CD4-positive, CD25-positive, alpha-beta regulatory T cell (primary cell): Measurements from ENCODE around the gene CST2. TPM values are rescaled to one million over a fixed set of nuclear protein-coding genes. Genes with fewer than 3 reads are reported as not detected.
"Not testable (repeated sequence)": the region's sequence is repeated elsewhere in the genome, so short reads cannot be mapped to it uniquely, and the experiment has no call there.

Experiments
- ATAC-seq, 2 donors: fragments of 150-1000 bp; cut with Tn5 transposase; one replicate each; pipeline ENCODE4 v1.10.0; 2021; ENCODE audit warnings: low read depth in 2 of 2, moderate number of reproducible peaks in 2 of 2, moderate library complexity in 1 of 2
- DNase-seq, 3 donors: peaks; one replicate each; pipeline versions ENCODE4 v3.0.0 to v3.0.0-alpha.2; 2012 to 2022; ENCODE audit warnings: mixed read lengths in 1 of 3
- H3K27ac ChIP-seq: one replicate; pipeline ENCODE4 v1.7.0; 2013; ENCODE audit warnings: mild to moderate bottlenecking, low read length; ENCODE audit not compliant: insufficient read depth, poor library complexity, severe bottlenecking
- H3K27me3 ChIP-seq: one replicate; pipeline ENCODE4 v1.7.0; 2013; ENCODE audit warnings: low read length; ENCODE audit not compliant: control insufficient read depth, insufficient read depth
- H3K36me3 ChIP-seq: one replicate; pipeline ENCODE4 v1.7.0; 2013; ENCODE audit warnings: mild to moderate bottlenecking, low read length, moderate library complexity; ENCODE audit not compliant: control insufficient read depth, insufficient read depth
- H3K4me1 ChIP-seq: 2 replicates; pipeline ENCODE4 v1.7.0; 2013; ENCODE audit warnings: mild to moderate bottlenecking, low read length; ENCODE audit not compliant: insufficient read depth, control insufficient read depth, poor library complexity, severe bottlenecking
- H3K4me3 ChIP-seq: one replicate; pipeline ENCODE4 v1.7.0; 2013; ENCODE audit warnings: low read depth, mild to moderate bottlenecking, low read length, moderate library complexity
- H3K9me3 ChIP-seq, 2 experiments: 1 replicate in 1 of 2; 2 replicates in 1 of 2; pipeline ENCODE4 v1.7.0; 2013; ENCODE audit warnings: low read length in 2 of 2, mild to moderate bottlenecking in 1 of 2, moderate library complexity in 1 of 2; ENCODE audit not compliant: control insufficient read depth in 2 of 2
- H3K27ac Mint-ChIP-seq, 3 donors: one replicate each; pipeline ENCODE4 v1.8.0; 2020 to 2022; ENCODE audit warnings: mild to moderate bottlenecking in 3 of 3, mixed read lengths in 3 of 3, moderate library complexity in 2 of 3
- H3K27me3 Mint-ChIP-seq: one replicate; pipeline ENCODE4 v1.8.0; 2022; ENCODE audit warnings: mild to moderate bottlenecking, mixed read lengths
- H3K36me3 Mint-ChIP-seq: one replicate; pipeline ENCODE4 v1.8.0; 2020; ENCODE audit warnings: mixed read lengths
- H3K4me1 Mint-ChIP-seq, 4 donors: one replicate each; pipeline ENCODE4 v1.8.0; 2020 to 2022; ENCODE audit warnings: mixed read lengths in 4 of 4, mild to moderate bottlenecking in 1 of 4
- H3K4me3 Mint-ChIP-seq, 4 donors: one replicate each; pipeline ENCODE4 v1.8.0; 2020 to 2022; ENCODE audit warnings: mild to moderate bottlenecking in 4 of 4, mixed read lengths in 4 of 4, moderate library complexity in 3 of 4
- H3K9me3 Mint-ChIP-seq, 7 donors: one replicate each; pipeline ENCODE4 v1.8.0; 2020 to 2022; ENCODE audit warnings: mixed read lengths in 7 of 7, mild to moderate bottlenecking in 3 of 7, moderate library complexity in 2 of 7
- polyA plus RNA-seq, 4 donors: library from polyadenylated mRNA; unstranded; fragments of 300-500 nt; fragmentation: Illumina TruSeq; gene quantifications; one replicate each; pipeline ENCODE4 v1.2.3, GENCODE V29; 2021
- total RNA-seq: library from RNA; stranded (reverse); gene quantifications from one replicate; pipeline ENCODE4 v1.2.3, GENCODE V29; 2022

The CST2 gene
- total and polyA plus RNA-seq, 5 donors from 2014 or later: not detected

DNA sequence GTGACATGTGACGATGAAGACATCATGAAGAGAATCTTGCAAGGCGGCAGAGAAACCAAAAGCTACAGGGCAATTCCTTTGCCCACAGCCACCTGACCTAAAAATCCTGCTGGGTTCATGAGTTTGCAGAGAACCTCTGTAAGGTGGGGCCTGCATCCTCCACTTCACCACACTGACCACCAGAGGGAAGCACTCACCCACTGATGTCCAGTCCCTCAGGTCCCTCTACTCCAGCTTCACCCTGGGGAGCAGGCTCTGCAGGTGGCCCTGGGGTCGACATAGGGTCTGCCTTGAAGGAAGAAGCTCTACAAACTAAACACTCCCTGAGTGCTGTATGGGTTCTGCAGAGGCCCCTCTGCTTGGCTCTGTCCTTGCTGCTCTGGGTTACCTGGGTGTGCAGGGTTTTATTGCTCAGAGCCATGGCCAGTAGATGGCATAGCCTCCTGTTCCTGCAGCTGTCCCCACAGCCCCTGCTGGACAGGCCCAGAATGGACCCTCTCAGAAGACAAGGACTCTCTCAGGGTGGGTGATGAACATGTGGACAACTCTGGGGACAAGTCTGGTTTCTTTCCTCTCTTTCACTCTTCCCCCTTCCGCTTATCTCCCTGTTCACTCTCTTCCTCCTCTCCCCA lies 27.2 kb downstream of the CST2 start:
- not testable (repeated sequence) for H3K27me3 Mint-ChIP-seq, H3K36me3 Mint-ChIP-seq
- peak in 1 of 3 donors; percentile 20 for DNase-seq

DNA sequence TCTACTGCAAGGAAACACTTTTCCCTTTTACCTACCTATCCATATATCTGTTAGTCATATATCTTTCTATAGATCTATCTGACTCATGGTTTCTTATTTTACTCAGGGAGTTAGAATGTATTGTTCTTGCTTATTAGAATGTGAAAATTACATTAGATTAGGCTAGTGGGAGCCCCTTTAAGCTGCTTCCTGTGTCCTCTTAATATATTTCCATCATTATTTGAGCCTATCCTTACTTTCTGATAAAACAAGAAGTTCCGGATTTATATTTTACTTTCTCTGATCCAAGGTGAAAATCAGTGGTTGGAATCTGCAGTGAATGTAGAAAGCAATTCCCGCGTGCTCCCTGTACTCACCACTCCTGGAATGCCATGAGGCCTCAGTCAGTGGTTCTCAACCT lies 31.0 kb downstream of the CST2 start:
- H3K4me3 Mint-ChIP-seq: no peak overlapping the region
- DNase-seq (no peak), ATAC-seq (no peak)
- Histone ChIP-seq H3K27me3 (no peaks in the 10 kb centered on the region), H3K27ac (no peak overlapping the region), H3K4me1 (no peaks in the 10 kb centered on the region), H3K36me3 (no peaks in the 10 kb centered on the region), H3K9me3 (no peaks in the 10 kb centered on the region), H3K4me3 (no peak overlapping the region)
- no peak overlapping the region for H3K27ac Mint-ChIP-seq
- H3K36me3 Mint-ChIP-seq: no peaks in the 10 kb centered on the region
- peaks cover 5% of the 10 kb centered on the region for H3K27me3 Mint-ChIP-seq
- no peaks in the 10 kb centered on the region for H3K9me3 Mint-ChIP-seq
- no peaks in the 10 kb centered on the region for H3K4me1 Mint-ChIP-seq

More for the DNA sequence above, 27.2 kb downstream of the CST2 start:
- H3K36me3 ChIP-seq, ATAC-seq, H3K4me1 ChIP-seq, H3K27ac ChIP-seq, H3K9me3 Mint-ChIP-seq, H3K27me3 ChIP-seq, H3K4me3 ChIP-seq, H3K4me1 Mint-ChIP-seq, H3K27ac Mint-ChIP-seq, H3K4me3 Mint-ChIP-seq, H3K9me3 ChIP-seq: not testable (repeated sequence)

DNA sequence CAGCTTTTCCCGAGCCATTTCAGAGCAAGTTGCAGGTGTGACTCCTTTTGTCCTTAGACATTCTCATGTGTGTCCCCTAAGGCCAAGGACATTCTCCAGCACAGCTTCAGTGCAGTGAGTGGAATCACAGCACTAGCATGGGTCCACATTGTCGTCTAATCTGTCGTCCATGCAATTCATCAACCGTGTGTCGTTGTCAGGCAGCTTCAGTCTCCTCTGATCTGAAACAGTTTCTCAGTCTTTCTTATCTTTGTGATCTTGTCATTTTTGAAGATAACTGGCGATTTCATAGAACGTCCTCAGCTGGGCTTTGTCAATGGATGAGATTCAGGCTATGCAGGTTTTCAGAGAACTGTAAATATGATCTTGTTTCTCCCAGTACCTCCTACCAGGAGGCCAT lies 31.7 kb downstream of the CST2 start:
- no peaks in the 10 kb centered on the region for H3K9me3 Mint-ChIP-seq
- Histone ChIP-seq H3K4me1 (no peaks in the 10 kb centered on the region), H3K4me3 (no peak overlapping the region), H3K9me3 (no peaks in the 10 kb centered on the region), H3K27ac (no peak overlapping the region), H3K36me3 (no peaks in the 10 kb centered on the region), H3K27me3 (no peaks in the 10 kb centered on the region)
- H3K36me3 Mint-ChIP-seq: no peaks in the 10 kb centered on the region
- no peak overlapping the region for H3K27ac Mint-ChIP-seq
- peaks cover 5% of the 10 kb centered on the region for H3K27me3 Mint-ChIP-seq
- DNase-seq (no peak), ATAC-seq (no peak)
- H3K4me1 Mint-ChIP-seq: no peaks in the 10 kb centered on the region
- H3K4me3 Mint-ChIP-seq: no peak overlapping the region

DNA sequence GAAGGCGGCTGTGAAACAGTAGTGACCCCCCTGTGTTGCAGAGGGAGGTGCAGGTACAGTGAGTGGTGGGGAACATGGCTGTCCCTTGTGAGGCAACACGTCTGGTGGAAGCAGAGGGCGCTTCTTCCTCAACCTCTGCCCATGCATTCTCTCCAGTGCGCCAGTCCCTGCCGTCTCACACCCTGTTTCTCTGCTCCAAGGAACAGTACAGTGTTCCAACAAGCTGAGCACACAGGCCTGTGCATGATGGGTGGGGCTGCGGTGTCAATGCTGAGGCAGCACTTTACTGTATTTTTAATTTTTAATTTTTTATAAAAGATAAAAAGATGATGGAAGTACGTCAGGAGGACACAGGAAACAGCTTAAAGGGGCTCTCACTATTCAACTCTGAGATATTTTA lies 32.5 kb downstream of the CST2 start:
- no peak overlapping the region for H3K27ac Mint-ChIP-seq
- ATAC-seq (no peak), DNase-seq (no peak)
- H3K9me3 ChIP-seq: no peaks in the 10 kb centered on the region
- H3K9me3 Mint-ChIP-seq: no peaks in the 10 kb centered on the region
- H3K27me3 ChIP-seq: no peaks in the 10 kb centered on the region
- H3K27me3 Mint-ChIP-seq: peaks cover 5% of the 10 kb centered on the region
- H3K27ac ChIP-seq: no peak overlapping the region
- no peaks in the 10 kb centered on the region for H3K36me3 Mint-ChIP-seq
- no peak overlapping the region for H3K4me3 ChIP-seq
- no peaks in the 10 kb centered on the region for H3K4me1 ChIP-seq
- no peaks in the 10 kb centered on the region for H3K36me3 ChIP-seq
- no peaks in the 10 kb centered on the region for H3K4me1 Mint-ChIP-seq
- no peak overlapping the region for H3K4me3 Mint-ChIP-seq

DNA sequence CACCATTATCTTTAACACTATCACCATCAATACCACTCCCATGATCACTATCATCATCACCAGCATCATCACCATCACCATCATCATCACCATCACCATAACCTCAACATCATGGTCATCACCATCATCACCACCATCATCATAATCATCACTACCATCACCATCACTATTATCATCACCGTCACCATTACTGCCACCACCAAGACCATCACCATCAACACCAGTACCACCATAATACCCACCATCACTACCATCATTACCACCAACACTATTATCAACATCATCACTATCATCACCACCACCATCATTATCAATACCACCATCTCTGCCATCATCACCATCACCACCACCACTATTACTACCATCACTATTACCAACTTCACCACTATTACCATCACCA lies 43.1 kb downstream of the CST2 start:
- no peaks in the 10 kb centered on the region for H3K27me3 Mint-ChIP-seq
- no peaks in the 10 kb centered on the region for H3K4me1 Mint-ChIP-seq
- ATAC-seq (no peak), DNase-seq (no peak)
- Histone ChIP-seq H3K27ac (no peak overlapping the region), H3K4me3 (no peak overlapping the region), H3K36me3 (no peaks in the 10 kb centered on the region), H3K27me3 (no peaks in the 10 kb centered on the region), H3K4me1 (no peaks in the 10 kb centered on the region), H3K9me3 (no peaks in the 10 kb centered on the region)
- peaks cover 0 to 1% (median 0%) of the 10 kb centered on the region in 7 donors for H3K9me3 Mint-ChIP-seq
- no peaks in the 10 kb centered on the region for H3K36me3 Mint-ChIP-seq
- no peak overlapping the region for H3K27ac Mint-ChIP-seq
- H3K4me3 Mint-ChIP-seq: no peak overlapping the region

DNA sequence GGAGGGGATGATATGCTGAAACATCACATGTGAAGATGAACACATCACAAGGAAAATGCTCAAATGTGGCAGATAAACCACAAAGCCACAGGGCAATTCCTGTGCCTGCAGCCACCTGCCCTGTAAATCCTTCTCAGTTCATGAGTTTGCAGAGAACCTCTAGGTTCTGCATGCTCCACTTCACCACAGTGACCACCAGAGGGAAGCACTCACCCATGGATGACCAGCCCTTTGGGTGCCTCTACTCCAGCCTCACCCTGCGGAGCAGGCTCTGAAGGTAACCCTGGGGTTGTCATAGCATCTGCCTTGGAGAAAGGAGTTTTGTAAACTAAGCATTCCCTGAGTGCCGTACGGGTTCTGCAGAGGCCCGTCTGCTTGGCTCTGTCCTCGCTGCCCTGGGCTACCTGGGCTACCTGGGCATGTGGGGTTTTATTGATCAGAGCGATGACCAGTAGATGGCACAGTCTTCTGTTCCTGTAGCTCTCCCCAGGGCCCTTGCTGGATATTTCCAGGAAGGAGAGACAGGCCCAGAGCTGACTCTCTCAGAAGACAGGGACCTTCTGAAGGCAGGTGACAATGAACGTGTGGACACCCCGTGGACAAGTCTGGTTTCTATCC lies 44.1 kb downstream of the CST2 start:
- no peak for ATAC-seq
- H3K27me3 ChIP-seq: no peaks in the 10 kb centered on the region

DNA sequence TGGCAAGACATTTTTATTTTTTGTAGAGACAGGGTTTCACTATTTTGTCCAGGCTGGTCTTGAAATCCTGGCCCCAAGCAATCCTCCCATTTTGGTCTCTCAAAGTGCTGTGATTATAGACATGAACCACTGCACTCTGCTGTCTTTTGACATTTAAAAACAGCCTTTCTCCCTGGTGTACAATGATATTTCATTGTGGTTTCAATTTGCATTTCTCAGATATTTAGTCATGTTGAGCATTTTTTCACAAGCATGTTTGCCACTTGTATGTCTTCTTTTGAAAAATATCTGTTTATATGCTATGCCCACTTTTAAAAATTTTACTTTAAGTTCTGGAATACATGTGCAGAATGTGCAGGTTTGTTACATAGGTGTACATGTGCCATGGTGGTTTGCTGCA lies 47.9 kb downstream of the CST2 start:
- H3K27ac Mint-ChIP-seq, H3K4me1 ChIP-seq, H3K36me3 ChIP-seq, H3K4me3 Mint-ChIP-seq, H3K27ac ChIP-seq, DNase-seq, H3K27me3 Mint-ChIP-seq, H3K4me1 Mint-ChIP-seq, H3K4me3 ChIP-seq, H3K36me3 Mint-ChIP-seq, H3K9me3 Mint-ChIP-seq, H3K9me3 ChIP-seq, ATAC-seq, H3K27me3 ChIP-seq: not testable (repeated sequence)

More for the DNA sequence above, 44.1 kb downstream of the CST2 start:
- Mint-ChIP-seq H3K27ac (no peak overlapping the region), H3K36me3 (no peaks in the 10 kb centered on the region), H3K27me3 (no peaks in the 10 kb centered on the region), H3K4me1 (no peaks in the 10 kb centered on the region), H3K4me3 (no peak overlapping the region), H3K9me3 (peaks cover 0 to 1% (median 0%) of the 10 kb centered on the region in 7 donors)
- no peak overlapping the region for H3K4me3 ChIP-seq
- peak in 1 of 3 donors; percentile 16 for DNase-seq
- H3K36me3 ChIP-seq: no peaks in the 10 kb centered on the region
- H3K27ac ChIP-seq: no peak overlapping the region
- H3K4me1 ChIP-seq: no peaks in the 10 kb centered on the region
- no peaks in the 10 kb centered on the region for H3K9me3 ChIP-seq

DNA sequence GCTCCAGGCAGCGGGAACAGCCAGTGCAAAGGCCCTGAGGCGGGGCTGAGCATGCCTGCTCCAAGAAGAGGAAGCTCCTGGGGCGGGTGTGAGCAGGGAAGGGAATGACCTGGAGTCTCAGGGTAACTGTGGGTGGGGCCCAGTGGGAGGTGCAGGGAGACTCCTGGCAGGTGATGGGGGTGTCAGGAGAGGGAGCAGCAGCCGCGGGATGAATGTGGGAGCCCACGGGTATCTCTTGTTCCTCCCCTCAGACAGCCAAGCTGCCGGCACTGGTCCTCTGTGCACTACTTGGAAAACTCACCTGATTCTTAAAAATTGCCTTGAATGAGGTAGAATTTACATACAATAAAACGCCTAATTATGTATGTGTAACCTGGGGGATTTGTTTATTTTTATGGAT lies 49.1 kb downstream of the CST2 start:
- H3K9me3 ChIP-seq, H3K27ac ChIP-seq, H3K9me3 Mint-ChIP-seq, H3K4me3 ChIP-seq, DNase-seq, H3K4me1 ChIP-seq, ATAC-seq, H3K4me1 Mint-ChIP-seq, H3K27me3 Mint-ChIP-seq, H3K4me3 Mint-ChIP-seq, H3K27me3 ChIP-seq, H3K36me3 Mint-ChIP-seq, H3K27ac Mint-ChIP-seq, H3K36me3 ChIP-seq: not testable (repeated sequence)
